ENCODE data around the gene CPTP. TPM values are rescaled to one million over a fixed set of nuclear protein-coding genes. Genes with fewer than 3 reads are reported as not detected.

Gene CPTP
- polyA plus RNA-seq, 3 donors, result 6.4 to 7.7 (median 7.4) TPM

DNA sequence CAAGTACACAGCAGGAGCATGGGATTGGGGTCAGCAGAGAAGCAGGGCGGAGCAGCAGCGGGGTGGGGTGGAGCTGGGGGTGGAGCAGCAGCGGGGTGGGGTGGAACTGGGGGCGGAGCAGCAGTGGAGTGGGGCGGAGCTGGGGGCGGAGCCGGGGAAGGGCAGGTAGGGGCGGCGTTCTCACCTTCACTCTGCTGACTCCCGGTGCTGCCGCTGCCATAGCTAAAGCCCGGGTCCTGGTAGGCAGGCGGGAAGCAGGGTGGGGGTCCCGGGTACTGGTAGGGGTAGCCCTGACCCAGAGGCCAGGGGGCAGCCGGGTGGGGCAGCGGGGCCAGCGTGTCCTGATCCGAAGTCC is 13.2 kb downstream of the CPTP start:
- Histone ChIP-seq H3K9me3 (replicated peaks in 1 of 2; ENCODE audit: control insufficient read depth in 1 of 2, insufficient read depth in 1 of 2, low read length in 2 of 2) (no peaks in the 10 kb centered on the region), H2AFZ (ENCODE audit: insufficient read depth, low read depth, low read length, poor library complexity, severe bottlenecking) (no peak overlapping the region), H3K9ac (ENCODE audit: insufficient read depth, low read length, poor library complexity, severe bottlenecking) (no peak overlapping the region), H4K20me1 (ENCODE audit: insufficient read depth, low read length) (peaks cover 9% of the 10 kb centered on the region), H3K4me3 (replicated peaks in 1 of 3; ENCODE audit: low read depth in 2 of 3, low read length in 3 of 3) (no peak overlapping the region), H3K27me3 (ENCODE audit: control insufficient read depth in 2 of 2, insufficient read depth in 2 of 2, low read length in 2 of 2) (no peaks in the 10 kb centered on the region), H3K79me2 (ENCODE audit: insufficient read depth, low read length) (no peaks in the 10 kb centered on the region), H3K4me1 (ENCODE audit: control insufficient read depth in 1 of 2, insufficient read depth in 2 of 2, low read length in 2 of 2) (no peaks in the 10 kb centered on the region), H3K27ac (ENCODE audit: low read depth in 1 of 2, low read length in 2 of 2) (no peak overlapping the region), H3K36me3 (replicated peaks in 1 of 2; ENCODE audit: control insufficient read depth in 1 of 2, insufficient read depth in 2 of 2, low read length in 2 of 2) (peaks cover 9 to 29% of the 10 kb centered on the region in 2 donors), H3K4me2 (replicated peaks; ENCODE audit: extremely low read depth, low read length, poor library complexity, severe bottlenecking) (no peak overlapping the region)
- peaks cover 0 to 6% (median 0%) of the 10 kb centered on the region in 3 donors for H3K27me3 Mint-ChIP-seq (ENCODE audit: low read depth in 3 of 3)
- H3K9me3 Mint-ChIP-seq, result peaks cover 0 to 1% (median 0%) of the 10 kb centered on the region in 7 donors
- intact Hi-C loops (cut with micrococcal nuclease), result no loop called here
- no peak overlapping the region for H3K27ac Mint-ChIP-seq
- peaks cover 21 to 44% of the 10 kb centered on the region in 2 donors for H3K36me3 Mint-ChIP-seq
- DNase-seq, result no peak
- TF ChIP-seq, protein P1, sequence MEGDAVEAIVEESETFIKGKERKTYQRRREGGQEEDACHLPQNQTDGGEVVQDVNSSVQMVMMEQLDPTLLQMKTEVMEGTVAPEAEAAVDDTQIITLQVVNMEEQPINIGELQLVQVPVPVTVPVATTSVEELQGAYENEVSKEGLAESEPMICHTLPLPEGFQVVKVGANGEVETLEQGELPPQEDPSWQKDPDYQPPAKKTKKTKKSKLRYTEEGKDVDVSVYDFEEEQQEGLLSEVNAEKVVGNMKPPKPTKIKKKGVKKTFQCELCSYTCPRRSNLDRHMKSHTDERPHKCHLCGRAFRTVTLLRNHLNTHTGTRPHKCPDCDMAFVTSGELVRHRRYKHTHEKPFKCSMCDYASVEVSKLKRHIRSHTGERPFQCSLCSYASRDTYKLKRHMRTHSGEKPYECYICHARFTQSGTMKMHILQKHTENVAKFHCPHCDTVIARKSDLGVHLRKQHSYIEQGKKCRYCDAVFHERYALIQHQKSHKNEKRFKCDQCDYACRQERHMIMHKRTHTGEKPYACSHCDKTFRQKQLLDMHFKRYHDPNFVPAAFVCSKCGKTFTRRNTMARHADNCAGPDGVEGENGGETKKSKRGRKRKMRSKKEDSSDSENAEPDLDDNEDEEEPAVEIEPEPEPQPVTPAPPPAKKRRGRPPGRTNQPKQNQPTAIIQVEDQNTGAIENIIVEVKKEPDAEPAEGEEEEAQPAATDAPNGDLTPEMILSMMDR (IDR thresholded peaks at IDR 0.05), result no peak
- no peak overlapping the region for H3K4me3 Mint-ChIP-seq
- WGBS (ENCODE audit: insufficient coverage), result 98% methylated on average over 16 of the region's 18 CpGs
- H3K4me1 Mint-ChIP-seq, result no peaks in the 10 kb centered on the region

DNA sequence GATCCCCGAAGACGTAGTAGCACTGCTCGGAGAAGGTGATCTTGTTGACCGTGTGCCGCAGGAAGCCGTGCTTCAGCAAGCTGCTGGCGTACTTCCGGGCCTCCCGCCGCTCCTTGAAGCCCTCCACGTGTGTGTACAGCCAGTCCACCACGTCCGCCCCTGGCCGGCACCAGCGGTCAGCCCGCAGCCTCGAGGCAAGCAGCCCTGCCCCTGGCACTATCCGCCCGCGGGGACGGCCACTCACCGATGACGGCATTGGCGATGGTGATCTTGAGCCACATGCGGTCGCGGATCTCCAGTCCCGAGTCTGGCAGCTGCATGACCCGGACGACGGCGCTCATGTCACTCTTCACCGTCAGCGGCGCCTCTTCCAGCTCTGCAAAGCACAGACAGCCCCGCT is 13.7 kb downstream of the CPTP start:
- Histone ChIP-seq H3K4me3 (replicated peaks in 1 of 3; ENCODE audit: low read depth in 2 of 3, low read length in 3 of 3) (no peak overlapping the region), H4K20me1 (ENCODE audit: insufficient read depth, low read length) (peaks cover 11% of the 10 kb centered on the region), H3K36me3 (replicated peaks in 1 of 2; ENCODE audit: control insufficient read depth in 1 of 2, insufficient read depth in 2 of 2, low read length in 2 of 2) (peaks cover 9 to 29% of the 10 kb centered on the region in 2 donors), H3K4me2 (replicated peaks; ENCODE audit: extremely low read depth, low read length, poor library complexity, severe bottlenecking) (no peak overlapping the region), H2AFZ (ENCODE audit: insufficient read depth, low read depth, low read length, poor library complexity, severe bottlenecking) (no peak overlapping the region), H3K79me2 (ENCODE audit: insufficient read depth, low read length) (no peaks in the 10 kb centered on the region), H3K27me3 (ENCODE audit: control insufficient read depth in 2 of 2, insufficient read depth in 2 of 2, low read length in 2 of 2) (no peaks in the 10 kb centered on the region), H3K27ac (ENCODE audit: low read depth in 1 of 2, low read length in 2 of 2) (no peak overlapping the region), H3K4me1 (ENCODE audit: control insufficient read depth in 1 of 2, insufficient read depth in 2 of 2, low read length in 2 of 2) (no peaks in the 10 kb centered on the region), H3K9me3 (replicated peaks in 1 of 2; ENCODE audit: control insufficient read depth in 1 of 2, insufficient read depth in 1 of 2, low read length in 2 of 2) (no peaks in the 10 kb centered on the region), H3K9ac (ENCODE audit: insufficient read depth, low read length, poor library complexity, severe bottlenecking) (no peak overlapping the region)
- H3K27me3 Mint-ChIP-seq (ENCODE audit: low read depth in 3 of 3), result peaks cover 0 to 6% (median 0%) of the 10 kb centered on the region in 3 donors
- no peak overlapping the region for H3K27ac Mint-ChIP-seq
- WGBS (ENCODE audit: insufficient coverage), result 96% methylated on average over 36 of the region's 36 CpGs
- peaks cover 21 to 44% of the 10 kb centered on the region in 2 donors for H3K36me3 Mint-ChIP-seq
- intact Hi-C loops (cut with micrococcal nuclease), result no loop called here
- peaks cover 0 to 1% (median 0%) of the 10 kb centered on the region in 7 donors for H3K9me3 Mint-ChIP-seq
- DNase-seq, result no peak
- TF ChIP-seq, protein P1 (IDR thresholded peaks at IDR 0.05), result no peak
- H3K4me3 Mint-ChIP-seq, result no peak overlapping the region
- H3K4me1 Mint-ChIP-seq, result no peaks in the 10 kb centered on the region
